ENCODE results near the gene CEP55. TPM values are rescaled to one million over a fixed set of nuclear protein-coding genes. Genes with fewer than 3 reads are reported as not detected.

Gene CEP55
- total RNA-seq, 4 donors from 2014 or later, result 0.63 to 5.7 TPM; not detected in 2

GRCh38 chr10:93485690-93486089, 10.7 kb upstream of the CEP55 start:
- peaks cover 0 to 9% (median 3%) of the 10 kb centered on the region in 4 donors for H3K4me1 ChIP-seq
- 35 to 65% methylated on average over 1 of the region's 1 CpG for WGBS, 2 donors
- no peak for DNase-seq (ENCODE audit: low spot score in 2 of 2)
- no peak overlapping the region for H3K4me3 ChIP-seq
- no peaks in the 10 kb centered on the region for H3K9me3 ChIP-seq
- H3K36me3 ChIP-seq, result no peaks in the 10 kb centered on the region
- H3K27me3 ChIP-seq, result no peaks in the 10 kb centered on the region
- TF ChIP-seq POLR2A (IDR thresholded peaks at IDR 0.05) (no peak), EP300 (IDR thresholded peaks at IDR 0.05) (no peak)
- TF ChIP-seq, protein P1, sequence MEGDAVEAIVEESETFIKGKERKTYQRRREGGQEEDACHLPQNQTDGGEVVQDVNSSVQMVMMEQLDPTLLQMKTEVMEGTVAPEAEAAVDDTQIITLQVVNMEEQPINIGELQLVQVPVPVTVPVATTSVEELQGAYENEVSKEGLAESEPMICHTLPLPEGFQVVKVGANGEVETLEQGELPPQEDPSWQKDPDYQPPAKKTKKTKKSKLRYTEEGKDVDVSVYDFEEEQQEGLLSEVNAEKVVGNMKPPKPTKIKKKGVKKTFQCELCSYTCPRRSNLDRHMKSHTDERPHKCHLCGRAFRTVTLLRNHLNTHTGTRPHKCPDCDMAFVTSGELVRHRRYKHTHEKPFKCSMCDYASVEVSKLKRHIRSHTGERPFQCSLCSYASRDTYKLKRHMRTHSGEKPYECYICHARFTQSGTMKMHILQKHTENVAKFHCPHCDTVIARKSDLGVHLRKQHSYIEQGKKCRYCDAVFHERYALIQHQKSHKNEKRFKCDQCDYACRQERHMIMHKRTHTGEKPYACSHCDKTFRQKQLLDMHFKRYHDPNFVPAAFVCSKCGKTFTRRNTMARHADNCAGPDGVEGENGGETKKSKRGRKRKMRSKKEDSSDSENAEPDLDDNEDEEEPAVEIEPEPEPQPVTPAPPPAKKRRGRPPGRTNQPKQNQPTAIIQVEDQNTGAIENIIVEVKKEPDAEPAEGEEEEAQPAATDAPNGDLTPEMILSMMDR (IDR thresholded peaks at IDR 0.05), result no peak
- no peak overlapping the region for H3K27ac ChIP-seq

GRCh38 chr10:93488956-93489528, 7.4 kb upstream of the CEP55 start:
- Histone ChIP-seq H3K27ac (no peak overlapping the region), H3K4me3 (no peak overlapping the region), H3K27me3 (no peaks in the 10 kb centered on the region), H3K36me3 (no peaks in the 10 kb centered on the region), H3K9me3 (no peaks in the 10 kb centered on the region), H3K4me1 (no peaks in the 10 kb centered on the region)
- no peak for DNase-seq (ENCODE audit: low spot score in 2 of 2)
- TF ChIP-seq EP300 (IDR thresholded peaks at IDR 0.05) (no peak), POLR2A (IDR thresholded peaks at IDR 0.05) (no peak)
- TF ChIP-seq, protein P1 (IDR thresholded peaks at IDR 0.05), result no peak
- 89 to 90% methylated on average over 4 of the region's 4 CpGs for WGBS, 2 donors

- H3K27ac ChIP-seq, result no peak overlapping the region
- no peak for DNase-seq (ENCODE audit: low spot score in 2 of 2)
- H3K27me3 ChIP-seq, result no peaks in the 10 kb centered on the region
- WGBS, 2 donors, result 73 to 79% methylated on average over 2 of the region's 2 CpGs
- no peaks in the 10 kb centered on the region for H3K9me3 ChIP-seq
- no peak overlapping the region for H3K4me3 ChIP-seq
- TF ChIP-seq POLR2A (IDR thresholded peaks at IDR 0.05) (no peak), EP300 (IDR thresholded peaks at IDR 0.05) (no peak)
- TF ChIP-seq, protein P1 (IDR thresholded peaks at IDR 0.05), result no peak
- no peaks in the 10 kb centered on the region for H3K36me3 ChIP-seq
- peaks cover 0 to 8% (median under 1%) of the 10 kb centered on the region in 4 donors for H3K4me1 ChIP-seq
Measured at GRCh38 chr10:93491602-93492121, 4.8 kb upstream of the CEP55 start.

GRCh38 chr10:93493162-93493561, 3.2 kb upstream of the CEP55 start:
- TF ChIP-seq POLR2A (IDR thresholded peaks at IDR 0.05), result no peak
- TF ChIP-seq, protein P1 (IDR thresholded peaks at IDR 0.05), result no peak
- no peak for TF ChIP-seq EP300 (IDR thresholded peaks at IDR 0.05)
- Histone ChIP-seq H3K9me3 (no peaks in the 10 kb centered on the region), H3K27ac (no peak overlapping the region), H3K36me3 (no peaks in the 10 kb centered on the region), H3K27me3 (no peaks in the 10 kb centered on the region), H3K4me3 (no peak overlapping the region), H3K4me1 (peaks cover 0 to 13% (median 2%) of the 10 kb centered on the region in 4 donors)
- WGBS, 2 donors, result 71 to 88% methylated on average over 3 of the region's 3 CpGs
- no peak for DNase-seq (ENCODE audit: low spot score in 2 of 2)

DNA sequence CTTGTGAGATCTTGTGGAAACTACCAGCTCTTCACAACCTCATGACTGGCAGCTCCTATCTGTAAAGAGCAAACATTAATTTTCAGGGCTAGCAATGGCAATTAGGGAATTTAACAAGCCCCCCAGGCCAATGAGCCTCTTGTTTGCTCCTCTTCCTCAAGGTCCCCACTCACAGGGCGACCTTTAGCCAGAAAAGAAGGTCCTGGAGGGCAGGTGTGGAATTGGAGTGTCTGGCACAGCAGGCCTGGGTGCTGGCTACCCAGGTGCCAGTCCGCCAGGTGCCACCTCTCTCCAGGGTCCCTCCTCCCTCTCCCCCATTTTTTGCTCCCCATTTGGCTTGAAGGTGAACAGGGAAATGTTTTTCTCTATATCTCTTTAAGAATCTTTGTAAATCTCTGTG, 1.9 kb upstream of the CEP55 start:
- WGBS, 2 donors, result 96 to 100% methylated on average over 2 of the region's 2 CpGs
- Histone ChIP-seq H3K4me1 (peaks cover 0 to 13% (median 2%) of the 10 kb centered on the region in 4 donors), H3K4me3 (no peak overlapping the region), H3K27ac (no peak overlapping the region), H3K27me3 (no peaks in the 10 kb centered on the region), H3K36me3 (no peaks in the 10 kb centered on the region), H3K9me3 (no peaks in the 10 kb centered on the region)
- no peak for DNase-seq (ENCODE audit: low spot score in 2 of 2)
- TF ChIP-seq EP300 (IDR thresholded peaks at IDR 0.05) (no peak), POLR2A (IDR thresholded peaks at IDR 0.05) (no peak)
- TF ChIP-seq, protein P1 (IDR thresholded peaks at IDR 0.05), result no peak
